ENCODE data around the gene WASF1. TPM values are rescaled to one million over a fixed set of nuclear protein-coding genes. Genes with fewer than 3 reads are reported as not detected.

The WASF1 gene
- total RNA-seq, 1 experiment from 2014 or later, result 22.3 TPM

DNA sequence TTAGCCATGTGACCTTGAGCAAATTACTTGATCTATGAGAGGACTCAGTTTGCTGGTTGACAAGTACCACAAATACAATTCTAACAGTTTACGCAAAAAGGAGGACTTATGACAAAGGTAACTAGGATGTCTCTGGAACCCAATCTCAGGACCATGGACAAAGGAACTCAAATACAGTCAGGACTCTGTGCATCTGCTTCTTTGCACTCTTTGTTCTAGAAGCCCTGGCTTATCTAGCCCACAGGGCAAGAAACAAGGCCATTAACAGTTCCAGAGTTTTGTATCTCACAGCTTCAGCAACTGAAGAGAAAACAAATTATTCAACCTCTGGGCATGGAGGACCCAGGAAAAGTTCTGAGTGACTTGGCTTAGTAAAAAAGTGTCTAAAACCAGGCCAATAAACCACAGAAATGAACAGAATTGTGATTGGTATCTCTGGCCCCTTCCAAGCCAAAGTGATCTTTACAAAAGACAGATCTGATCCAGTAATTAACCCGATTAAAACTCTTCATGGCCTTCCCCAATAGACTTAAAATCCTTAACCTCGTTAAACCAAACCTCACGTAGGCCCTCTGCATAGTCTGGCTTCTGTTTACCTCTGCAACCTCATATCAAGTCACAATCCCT lies 5.9 kb downstream of the WASF1 start (continued):
- TF ChIP-seq, protein P1, sequence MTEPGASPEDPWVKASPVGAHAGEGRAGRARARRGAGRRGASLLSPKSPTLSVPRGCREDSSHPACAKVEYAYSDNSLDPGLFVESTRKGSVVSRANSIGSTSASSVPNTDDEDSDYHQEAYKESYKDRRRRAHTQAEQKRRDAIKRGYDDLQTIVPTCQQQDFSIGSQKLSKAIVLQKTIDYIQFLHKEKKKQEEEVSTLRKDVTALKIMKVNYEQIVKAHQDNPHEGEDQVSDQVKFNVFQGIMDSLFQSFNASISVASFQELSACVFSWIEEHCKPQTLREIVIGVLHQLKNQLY (CRISPR knock-in tag; IDR thresholded peaks at IDR 0.05), result no peak

DNA sequence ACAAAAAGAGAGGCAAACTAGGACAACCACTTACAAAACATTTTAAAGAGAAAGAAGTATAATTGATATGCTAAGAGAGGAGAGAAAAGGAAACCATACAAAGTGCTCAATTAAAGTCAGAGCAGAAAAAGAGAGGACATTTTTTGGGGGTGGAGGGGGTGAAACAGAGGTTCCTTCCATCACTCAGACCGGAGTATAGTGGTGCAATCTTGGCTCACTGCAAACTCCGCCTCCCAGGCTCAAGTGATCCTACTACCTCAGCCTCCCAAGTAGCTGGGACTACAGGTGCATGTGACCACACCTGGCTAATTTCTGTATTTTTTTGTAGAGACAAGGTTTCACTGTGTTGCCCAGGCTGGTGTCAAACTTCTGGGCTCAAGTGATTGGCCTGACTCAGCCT lies 9.4 kb downstream of the WASF1 start:
- POLR2A ChIA-PET, result no interaction called here
- DNase-seq (ENCODE audit: low spot score) (peak; percentile 15), ATAC-seq (peak; percentile 52; the same call in 1 of the 2 replicates)
- TF ChIP-seq CREM (CRISPR knock-in tag; IDR thresholded peaks at IDR 0.05) (no peak), ZBTB21 (CRISPR knock-in tag; IDR thresholded peaks at IDR 0.05; ENCODE audit: borderline replicate concordance) (no peak), GRHL2 (CRISPR knock-in tag; IDR thresholded peaks at IDR 0.05; ENCODE audit: insufficient replicate concordance, severe bottlenecking) (no peak), NFATC4 (CRISPR knock-in tag; IDR thresholded peaks at IDR 0.05) (no peak), CREB1 (CRISPR knock-in tag; IDR thresholded peaks at IDR 0.05) (no peak)
- TF ChIP-seq, protein P2, sequence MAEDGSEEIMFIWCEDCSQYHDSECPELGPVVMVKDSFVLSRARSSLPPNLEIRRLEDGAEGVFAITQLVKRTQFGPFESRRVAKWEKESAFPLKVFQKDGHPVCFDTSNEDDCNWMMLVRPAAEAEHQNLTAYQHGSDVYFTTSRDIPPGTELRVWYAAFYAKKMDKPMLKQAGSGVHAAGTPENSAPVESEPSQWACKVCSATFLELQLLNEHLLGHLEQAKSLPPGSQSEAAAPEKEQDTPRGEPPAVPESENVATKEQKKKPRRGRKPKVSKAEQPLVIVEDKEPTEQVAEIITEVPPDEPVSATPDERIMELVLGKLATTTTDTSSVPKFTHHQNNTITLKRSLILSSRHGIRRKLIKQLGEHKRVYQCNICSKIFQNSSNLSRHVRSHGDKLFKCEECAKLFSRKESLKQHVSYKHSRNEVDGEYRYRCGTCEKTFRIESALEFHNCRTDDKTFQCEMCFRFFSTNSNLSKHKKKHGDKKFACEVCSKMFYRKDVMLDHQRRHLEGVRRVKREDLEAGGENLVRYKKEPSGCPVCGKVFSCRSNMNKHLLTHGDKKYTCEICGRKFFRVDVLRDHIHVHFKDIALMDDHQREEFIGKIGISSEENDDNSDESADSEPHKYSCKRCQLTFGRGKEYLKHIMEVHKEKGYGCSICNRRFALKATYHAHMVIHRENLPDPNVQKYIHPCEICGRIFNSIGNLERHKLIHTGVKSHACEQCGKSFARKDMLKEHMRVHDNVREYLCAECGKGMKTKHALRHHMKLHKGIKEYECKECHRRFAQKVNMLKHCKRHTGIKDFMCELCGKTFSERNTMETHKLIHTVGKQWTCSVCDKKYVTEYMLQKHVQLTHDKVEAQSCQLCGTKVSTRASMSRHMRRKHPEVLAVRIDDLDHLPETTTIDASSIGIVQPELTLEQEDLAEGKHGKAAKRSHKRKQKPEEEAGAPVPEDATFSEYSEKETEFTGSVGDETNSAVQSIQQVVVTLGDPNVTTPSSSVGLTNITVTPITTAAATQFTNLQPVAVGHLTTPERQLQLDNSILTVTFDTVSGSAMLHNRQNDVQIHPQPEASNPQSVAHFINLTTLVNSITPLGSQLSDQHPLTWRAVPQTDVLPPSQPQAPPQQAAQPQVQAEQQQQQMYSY (CRISPR knock-in tag; IDR thresholded peaks at IDR 0.05), result no peak
- TF ChIP-seq, protein P3, sequence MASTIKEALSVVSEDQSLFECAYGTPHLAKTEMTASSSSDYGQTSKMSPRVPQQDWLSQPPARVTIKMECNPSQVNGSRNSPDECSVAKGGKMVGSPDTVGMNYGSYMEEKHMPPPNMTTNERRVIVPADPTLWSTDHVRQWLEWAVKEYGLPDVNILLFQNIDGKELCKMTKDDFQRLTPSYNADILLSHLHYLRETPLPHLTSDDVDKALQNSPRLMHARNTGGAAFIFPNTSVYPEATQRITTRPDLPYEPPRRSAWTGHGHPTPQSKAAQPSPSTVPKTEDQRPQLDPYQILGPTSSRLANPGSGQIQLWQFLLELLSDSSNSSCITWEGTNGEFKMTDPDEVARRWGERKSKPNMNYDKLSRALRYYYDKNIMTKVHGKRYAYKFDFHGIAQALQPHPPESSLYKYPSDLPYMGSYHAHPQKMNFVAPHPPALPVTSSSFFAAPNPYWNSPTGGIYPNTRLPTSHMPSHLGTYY (CRISPR knock-in tag; IDR thresholded peaks at IDR 0.05), result no peak
- TF ChIP-seq, protein P4, sequence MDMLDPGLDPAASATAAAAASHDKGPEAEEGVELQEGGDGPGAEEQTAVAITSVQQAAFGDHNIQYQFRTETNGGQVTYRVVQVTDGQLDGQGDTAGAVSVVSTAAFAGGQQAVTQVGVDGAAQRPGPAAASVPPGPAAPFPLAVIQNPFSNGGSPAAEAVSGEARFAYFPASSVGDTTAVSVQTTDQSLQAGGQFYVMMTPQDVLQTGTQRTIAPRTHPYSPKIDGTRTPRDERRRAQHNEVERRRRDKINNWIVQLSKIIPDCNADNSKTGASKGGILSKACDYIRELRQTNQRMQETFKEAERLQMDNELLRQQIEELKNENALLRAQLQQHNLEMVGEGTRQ (CRISPR knock-in tag; IDR thresholded peaks at IDR 0.05), result no peak
- TF ChIP-seq, protein P5, sequence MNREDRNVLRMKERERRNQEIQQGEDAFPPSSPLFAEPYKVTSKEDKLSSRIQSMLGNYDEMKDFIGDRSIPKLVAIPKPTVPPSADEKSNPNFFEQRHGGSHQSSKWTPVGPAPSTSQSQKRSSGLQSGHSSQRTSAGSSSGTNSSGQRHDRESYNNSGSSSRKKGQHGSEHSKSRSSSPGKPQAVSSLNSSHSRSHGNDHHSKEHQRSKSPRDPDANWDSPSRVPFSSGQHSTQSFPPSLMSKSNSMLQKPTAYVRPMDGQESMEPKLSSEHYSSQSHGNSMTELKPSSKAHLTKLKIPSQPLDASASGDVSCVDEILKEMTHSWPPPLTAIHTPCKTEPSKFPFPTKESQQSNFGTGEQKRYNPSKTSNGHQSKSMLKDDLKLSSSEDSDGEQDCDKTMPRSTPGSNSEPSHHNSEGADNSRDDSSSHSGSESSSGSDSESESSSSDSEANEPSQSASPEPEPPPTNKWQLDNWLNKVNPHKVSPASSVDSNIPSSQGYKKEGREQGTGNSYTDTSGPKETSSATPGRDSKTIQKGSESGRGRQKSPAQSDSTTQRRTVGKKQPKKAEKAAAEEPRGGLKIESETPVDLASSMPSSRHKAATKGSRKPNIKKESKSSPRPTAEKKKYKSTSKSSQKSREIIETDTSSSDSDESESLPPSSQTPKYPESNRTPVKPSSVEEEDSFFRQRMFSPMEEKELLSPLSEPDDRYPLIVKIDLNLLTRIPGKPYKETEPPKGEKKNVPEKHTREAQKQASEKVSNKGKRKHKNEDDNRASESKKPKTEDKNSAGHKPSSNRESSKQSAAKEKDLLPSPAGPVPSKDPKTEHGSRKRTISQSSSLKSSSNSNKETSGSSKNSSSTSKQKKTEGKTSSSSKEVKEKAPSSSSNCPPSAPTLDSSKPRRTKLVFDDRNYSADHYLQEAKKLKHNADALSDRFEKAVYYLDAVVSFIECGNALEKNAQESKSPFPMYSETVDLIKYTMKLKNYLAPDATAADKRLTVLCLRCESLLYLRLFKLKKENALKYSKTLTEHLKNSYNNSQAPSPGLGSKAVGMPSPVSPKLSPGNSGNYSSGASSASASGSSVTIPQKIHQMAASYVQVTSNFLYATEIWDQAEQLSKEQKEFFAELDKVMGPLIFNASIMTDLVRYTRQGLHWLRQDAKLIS (CRISPR knock-in tag; IDR thresholded peaks at IDR 0.05; ENCODE audit: borderline replicate concordance), result no peak
- TF ChIP-seq, protein P6, sequence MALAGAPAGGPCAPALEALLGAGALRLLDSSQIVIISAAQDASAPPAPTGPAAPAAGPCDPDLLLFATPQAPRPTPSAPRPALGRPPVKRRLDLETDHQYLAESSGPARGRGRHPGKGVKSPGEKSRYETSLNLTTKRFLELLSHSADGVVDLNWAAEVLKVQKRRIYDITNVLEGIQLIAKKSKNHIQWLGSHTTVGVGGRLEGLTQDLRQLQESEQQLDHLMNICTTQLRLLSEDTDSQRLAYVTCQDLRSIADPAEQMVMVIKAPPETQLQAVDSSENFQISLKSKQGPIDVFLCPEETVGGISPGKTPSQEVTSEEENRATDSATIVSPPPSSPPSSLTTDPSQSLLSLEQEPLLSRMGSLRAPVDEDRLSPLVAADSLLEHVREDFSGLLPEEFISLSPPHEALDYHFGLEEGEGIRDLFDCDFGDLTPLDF (CRISPR knock-in tag; IDR thresholded peaks at IDR 0.05), result no peak
- TF ChIP-seq, protein P7, sequence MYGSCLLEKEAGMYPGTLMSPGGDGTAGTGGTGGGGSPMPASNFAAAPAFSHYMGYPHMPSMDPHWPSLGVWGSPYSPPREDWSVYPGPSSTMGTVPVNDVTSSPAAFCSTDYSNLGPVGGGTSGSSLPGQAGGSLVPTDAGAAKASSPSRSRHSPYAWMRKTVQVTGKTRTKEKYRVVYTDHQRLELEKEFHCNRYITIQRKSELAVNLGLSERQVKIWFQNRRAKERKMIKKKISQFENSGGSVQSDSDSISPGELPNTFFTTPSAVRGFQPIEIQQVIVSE (CRISPR knock-in tag; IDR thresholded peaks at IDR 0.05; ENCODE audit: borderline replicate concordance), result no peak
- H3K9me3 Mint-ChIP-seq, result no peaks in the 10 kb centered on the region
- H3K4me3 Mint-ChIP-seq, result no peak overlapping the region
- CTCF ChIA-PET, result interaction anchor here (1.6 kb wide), 1 partner anchor 9 kb away, joined by 5 read pairs; no protein-coding TSS in a partner anchor
- no peaks in the 10 kb centered on the region for H3K36me3 Mint-ChIP-seq
- H3K27me3 Mint-ChIP-seq (ENCODE audit: low read depth), result no peaks in the 10 kb centered on the region
- no peak overlapping the region for H3K27ac Mint-ChIP-seq
- peaks cover 13% of the 10 kb centered on the region for H3K4me1 Mint-ChIP-seq

All from WTC11 (cell line).